Fibroblast of lung (primary cell): Measurements from ENCODE around the gene RBP4.

ENCODE experiments used
- EZH2 ChIP-seq: IDR thresholded peaks from 2 replicates; pipeline ENCODE4 v1.5.1; 2012; ENCODE audit warnings: low read length, control low read depth, mild to moderate bottlenecking; ENCODE audit errors: missing control alignments
- TF ChIP-seq, protein P1 (sequence below), 2 donors: IDR thresholded peaks in 1 of 2; conservative IDR thresholded peaks in 1 of 2; 1 replicate in 1 of 2; 2 replicates in 1 of 2; pipeline ENCODE4 v1.5.1; 2011 to 2012; ENCODE audit warnings: low read length in 2 of 2, control low read depth in 1 of 2, inconsistent platforms in 1 of 2, low read depth in 1 of 2, mild to moderate bottlenecking in 1 of 2

DNA sequence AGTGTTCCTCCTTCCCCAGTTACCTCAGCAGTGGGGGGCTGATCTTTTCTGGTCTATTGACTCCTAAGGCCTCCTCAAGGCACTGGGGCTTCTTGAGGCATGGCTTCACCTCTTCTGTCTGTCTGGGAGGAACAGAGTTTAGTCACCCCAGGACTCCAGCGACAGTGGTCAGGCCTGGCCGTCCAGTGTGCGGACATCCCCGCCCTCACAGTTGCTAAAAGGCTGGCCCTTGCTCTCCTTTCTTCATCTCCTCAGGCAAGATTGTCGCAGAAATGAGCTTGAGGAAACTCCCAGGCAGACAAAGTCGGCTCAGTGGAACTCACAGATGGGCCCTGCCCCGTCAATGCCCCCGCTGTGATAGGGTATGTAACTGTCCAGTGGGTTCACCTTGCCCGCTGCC is 41.5 kb downstream of the RBP4 start:
- TF ChIP-seq, protein P1, sequence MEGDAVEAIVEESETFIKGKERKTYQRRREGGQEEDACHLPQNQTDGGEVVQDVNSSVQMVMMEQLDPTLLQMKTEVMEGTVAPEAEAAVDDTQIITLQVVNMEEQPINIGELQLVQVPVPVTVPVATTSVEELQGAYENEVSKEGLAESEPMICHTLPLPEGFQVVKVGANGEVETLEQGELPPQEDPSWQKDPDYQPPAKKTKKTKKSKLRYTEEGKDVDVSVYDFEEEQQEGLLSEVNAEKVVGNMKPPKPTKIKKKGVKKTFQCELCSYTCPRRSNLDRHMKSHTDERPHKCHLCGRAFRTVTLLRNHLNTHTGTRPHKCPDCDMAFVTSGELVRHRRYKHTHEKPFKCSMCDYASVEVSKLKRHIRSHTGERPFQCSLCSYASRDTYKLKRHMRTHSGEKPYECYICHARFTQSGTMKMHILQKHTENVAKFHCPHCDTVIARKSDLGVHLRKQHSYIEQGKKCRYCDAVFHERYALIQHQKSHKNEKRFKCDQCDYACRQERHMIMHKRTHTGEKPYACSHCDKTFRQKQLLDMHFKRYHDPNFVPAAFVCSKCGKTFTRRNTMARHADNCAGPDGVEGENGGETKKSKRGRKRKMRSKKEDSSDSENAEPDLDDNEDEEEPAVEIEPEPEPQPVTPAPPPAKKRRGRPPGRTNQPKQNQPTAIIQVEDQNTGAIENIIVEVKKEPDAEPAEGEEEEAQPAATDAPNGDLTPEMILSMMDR (conservative IDR thresholded peaks at IDR 0.05 in 1 of 2, IDR thresholded peaks at IDR 0.05 in 1 of 2; ENCODE audit: low read depth in 1 of 2, low read length in 2 of 2), result no peak
- TF ChIP-seq EZH2, result no peak
